GM20431 (cell line): ENCODE results near the gene KRTAP2-1.
"Not testable (repeated sequence)": the region's sequence is repeated elsewhere in the genome, so short reads cannot be mapped to it uniquely, and the experiment has no call there.

Source experiments
- in situ Hi-C: fragments of 300-500 bp; cut with MseI, MboI; formaldehyde crosslinking; loops from one replicate; pipeline ENCODE4 v1.15.0; 2020; ENCODE audit warnings: low sequenced_read_pairs; ENCODE audit not compliant: unreplicated experiment

Gene KRTAP2-1

DNA sequence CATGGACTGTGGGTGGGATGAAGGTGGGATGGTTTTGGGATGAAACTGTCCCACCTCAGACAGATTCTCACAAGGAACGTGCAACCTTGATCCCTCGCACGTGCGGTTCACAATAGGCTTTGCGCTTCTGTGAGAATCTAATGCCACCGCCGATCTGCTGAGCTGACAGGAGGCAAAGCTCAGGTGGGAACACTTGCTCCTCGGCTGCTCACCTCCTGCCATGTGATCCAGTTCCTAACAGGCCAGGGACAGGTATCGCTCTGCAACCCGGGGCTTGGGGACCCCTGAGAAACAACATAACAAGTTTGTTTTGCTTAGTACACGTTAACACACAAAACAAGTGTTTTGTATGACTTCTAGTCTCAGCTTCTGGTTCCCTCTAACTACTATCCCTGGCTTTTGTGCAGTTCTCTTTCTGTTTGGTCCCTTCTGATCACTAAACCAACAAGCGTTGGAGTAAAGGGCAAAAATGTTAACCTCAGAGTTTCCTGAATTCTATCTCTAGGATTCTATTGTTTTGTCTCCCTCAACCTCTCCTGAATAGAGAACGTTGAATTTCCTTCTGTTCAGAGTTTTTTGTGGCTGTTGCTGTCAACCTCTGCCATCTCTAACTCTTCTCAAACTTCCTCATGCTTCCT lies 30.4 kb downstream of the KRTAP2-1 start:
- in situ Hi-C loops = no loop called here

- in situ Hi-C loops = no loop called here
These were observed 31.7 kb downstream of the KRTAP2-1 start for GRCh38 chr17:41015454-41015853.

DNA sequence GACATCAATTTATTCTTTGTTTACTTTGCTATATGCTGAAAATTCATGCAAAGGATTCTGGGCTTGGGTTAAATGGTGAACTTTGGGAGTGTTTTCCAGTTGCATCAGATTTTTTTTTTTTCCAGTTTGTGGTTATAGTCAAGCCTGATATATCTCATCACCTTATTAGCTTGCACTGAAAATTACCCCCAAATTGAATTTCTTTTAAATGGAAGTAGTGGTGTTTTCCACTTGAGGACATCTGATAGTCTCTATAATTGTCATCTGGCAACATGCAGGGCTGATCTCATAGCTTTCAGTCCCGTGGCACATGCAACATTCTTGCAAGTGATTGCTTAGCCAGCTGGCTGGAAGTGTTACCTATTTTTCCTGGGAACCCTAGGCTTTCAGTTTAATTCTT lies 33.5 kb downstream of the KRTAP2-1 start:
- in situ Hi-C loops = no loop called here

GRCh38 chr17:41013181-41013580 lies 33.9 kb downstream of the KRTAP2-1 start:
- in situ Hi-C loops = no loop called here

- in situ Hi-C loops = no loop called here
These were observed 34.6 kb downstream of the KRTAP2-1 start for GRCh38 chr17:41012326-41013120.

- in situ Hi-C loops = no loop called here
These were observed 36.7 kb downstream of the KRTAP2-1 start for GRCh38 chr17:41010441-41010840.

- in situ Hi-C loops = no loop called here
These were observed 37.2 kb downstream of the KRTAP2-1 start for GRCh38 chr17:41009936-41010335.

- in situ Hi-C loops = no loop called here
These were observed 37.8 kb downstream of the KRTAP2-1 start for GRCh38 chr17:41009301-41009760.

GRCh38 chr17:41008811-41009210 lies 38.3 kb downstream of the KRTAP2-1 start, which contains the start of gene KRTAP3-1:
Gene KRTAP3-1 (minus strand): TSS chr17:41009128. CDS start chr17:41009074, 54 bp downstream.
- in situ Hi-C loops = no loop called here

GRCh38 chr17:41004397-41004796 lies 42.7 kb downstream of the KRTAP2-1 start:
- in situ Hi-C loops = no loop called here

DNA sequence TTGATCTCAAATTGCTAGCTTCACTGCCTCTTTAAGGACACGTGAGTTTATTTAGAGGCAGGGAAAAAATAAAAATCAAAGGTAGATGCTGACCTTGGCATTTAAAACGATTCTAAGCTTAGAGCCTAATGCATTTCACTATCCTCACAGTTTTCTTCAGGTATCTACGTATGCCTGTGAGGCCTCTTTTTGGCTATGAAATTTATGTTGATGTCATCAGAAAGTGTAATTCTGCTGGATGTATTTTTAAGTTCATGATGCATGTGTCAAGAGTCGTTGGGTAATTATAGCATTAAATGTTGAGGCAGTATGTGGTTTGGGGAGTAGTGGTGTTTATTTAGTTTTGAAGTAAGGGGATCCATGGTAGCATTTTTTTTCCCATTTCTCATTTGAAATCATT lies 43.2 kb downstream of the KRTAP2-1 start:
- in situ Hi-C loops = no loop called here

GRCh38 chr17:41002814-41003213 lies 44.3 kb downstream of the KRTAP2-1 start:
- in situ Hi-C loops = no loop called here

GRCh38 chr17:41001795-41002194 lies 45.3 kb downstream of the KRTAP2-1 start:
- in situ Hi-C loops = no loop called here

DNA sequence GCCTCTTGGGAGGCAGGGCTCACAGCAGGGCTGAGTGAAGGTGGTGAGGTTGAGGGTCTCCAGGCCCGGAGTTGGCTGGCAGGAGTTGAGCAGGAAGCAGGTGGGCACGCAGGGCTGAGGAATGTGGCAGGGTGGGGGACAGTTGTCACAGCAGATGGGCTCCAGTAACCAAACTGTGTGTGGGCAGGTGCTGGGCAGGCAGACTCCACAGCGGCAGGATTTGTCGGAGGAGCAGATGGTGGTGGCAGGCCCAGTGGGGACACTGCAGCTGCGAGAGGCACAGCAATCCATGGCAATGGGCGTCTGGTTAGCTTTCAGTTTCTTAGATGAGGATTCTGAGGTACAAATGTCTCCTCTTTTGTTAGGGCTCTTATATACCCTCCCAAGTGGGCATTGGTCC lies 47.6 kb downstream of the KRTAP2-1 start, which contains the start of gene KRTAP3-2:
Gene KRTAP3-2 (minus strand): TSS at position 344 of the 400 bp plus-strand sequence. CDS start 53 bp downstream, at position 291.
- in situ Hi-C loops = not testable (repeated sequence)

GRCh38 chr17:40997361-40997760 lies 49.8 kb downstream of the KRTAP2-1 start:
- in situ Hi-C loops = no loop called here

DNA sequence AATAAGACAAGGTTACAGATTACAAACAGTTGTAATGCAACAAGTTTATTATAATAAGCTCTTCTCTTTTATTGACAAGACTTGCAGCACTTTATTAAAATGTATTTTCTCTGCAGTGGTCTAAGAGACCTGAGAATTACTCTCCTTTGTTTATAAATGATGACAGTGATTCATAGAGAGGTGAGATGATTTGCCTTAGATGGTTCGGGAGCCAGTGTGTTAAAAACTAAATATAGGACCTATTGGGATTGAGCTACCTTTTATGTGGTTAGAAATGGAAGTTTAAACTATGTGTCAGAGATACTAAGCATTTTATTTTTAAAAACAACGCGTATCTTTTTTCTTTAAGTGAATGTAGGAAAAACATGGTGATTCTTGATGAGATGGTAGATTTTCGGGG lies 50.3 kb downstream of the KRTAP2-1 start:
- in situ Hi-C loops = no loop called here
